Right ventricle myocardium superior (tissue), 1 donor: Measurements from ENCODE around the gene ACTRT2. TPM values are rescaled to one million over a fixed set of nuclear protein-coding genes. Genes with fewer than 3 reads are reported as not detected.

Experiments used
- ATAC-seq: fragments of 200-7000 bp; cut with Tn5 transposase; one replicate; pipeline ENCODE4 v1.9.1; 2020; ENCODE audit warnings: mild to moderate bottlenecking; ENCODE audit not compliant: poor library complexity
- DNase-seq: peaks from one replicate; pipeline ENCODE4 v3.0.0-alpha.2; 2020
- intact Hi-C: fragments of 100-400 bp; cut with DNase I; formaldehyde crosslinking; loops from one replicate; pipeline ENCODE4 v1.11.2; 2022
- total RNA-seq: library from RNA; stranded (reverse); fragmentation: NEBNext Ultra II Directional; extraction: Animal tissue kit (Norgen Biotek cat#: 25700); gene quantifications from one replicate; pipeline ENCODE4 v1.2.1, GENCODE V29; 2021
- donor health status: DM: no; HTN: yes; CAD: no; lungs with severe emphysema.

The ACTRT2 gene
- total RNA-seq, 1 donor from 2014 or later = not detected

DNA sequence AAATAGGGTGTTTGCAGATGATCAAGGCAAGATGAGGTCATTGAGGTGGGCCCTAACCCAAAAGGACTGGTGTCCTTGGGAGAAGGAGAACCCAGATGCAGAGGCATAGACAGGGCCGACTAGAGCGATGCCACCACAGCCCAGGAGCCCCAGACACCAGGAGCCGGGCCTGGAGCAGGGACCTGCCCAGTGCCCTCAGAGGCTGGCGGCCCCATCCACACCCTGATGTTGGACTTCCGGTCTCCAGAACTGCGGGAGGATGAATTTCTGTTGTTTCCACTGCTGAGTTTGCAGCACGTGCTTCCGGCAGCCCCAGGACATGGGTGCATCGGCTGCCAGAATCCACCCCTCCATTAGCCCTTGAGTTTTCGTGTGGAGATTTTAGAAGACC is 7.2 kb upstream of the ACTRT2 start:
- ATAC-seq = no peak
- intact Hi-C loops = loop anchor here (5.0 to 10.0 kb wide), 2 partner anchors 261 to 408 kb away; no protein-coding TSS in a partner anchor

DNA sequence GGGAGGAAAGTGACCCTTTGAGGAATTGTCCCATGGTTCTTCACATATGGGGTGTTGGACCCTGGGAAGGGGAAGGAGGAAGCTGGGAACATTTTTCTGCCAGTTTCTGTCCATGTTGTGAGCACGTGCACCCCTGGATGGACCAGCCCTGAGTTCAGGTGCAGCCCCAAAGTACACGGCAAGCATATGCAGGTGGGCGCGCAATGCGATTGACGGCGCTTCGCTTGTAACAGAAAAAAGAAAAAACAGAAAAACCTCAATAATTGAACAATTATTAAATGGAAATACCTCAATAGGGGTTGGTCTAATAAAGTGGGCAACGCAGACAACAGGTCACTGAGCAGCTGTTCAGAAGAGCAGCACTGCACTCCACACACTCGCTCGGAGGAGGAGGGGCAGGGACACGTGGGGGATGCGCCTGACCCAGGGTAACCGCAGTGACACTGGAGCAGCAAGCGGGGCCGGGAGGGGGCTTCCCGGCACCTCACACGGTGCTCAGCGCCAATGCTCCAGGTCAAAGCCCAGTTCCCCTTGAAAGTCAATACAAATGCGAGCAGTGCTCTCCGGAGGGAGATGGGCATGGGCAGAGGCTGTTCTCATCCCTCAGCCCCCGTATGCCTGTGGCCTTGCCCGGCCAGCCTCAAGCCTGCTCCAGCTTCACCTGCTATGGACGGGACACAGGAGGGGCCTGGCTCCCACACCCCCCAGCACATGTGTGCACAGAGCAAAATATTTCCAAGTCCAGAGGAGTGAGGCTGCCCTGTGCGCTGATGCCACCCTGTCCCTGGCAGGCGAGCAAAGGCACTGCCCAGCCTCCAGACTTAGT is 6.6 kb upstream of the ACTRT2 start:
- ATAC-seq (no peak), DNase-seq (peak; percentile 19)
- intact Hi-C loops = loop anchor here (5.0 to 10.0 kb wide), 2 partner anchors 260 to 408 kb away; no protein-coding TSS in a partner anchor

More for the DNA sequence above, 7.2 kb upstream of the ACTRT2 start:
- no peak for DNase-seq

DNA sequence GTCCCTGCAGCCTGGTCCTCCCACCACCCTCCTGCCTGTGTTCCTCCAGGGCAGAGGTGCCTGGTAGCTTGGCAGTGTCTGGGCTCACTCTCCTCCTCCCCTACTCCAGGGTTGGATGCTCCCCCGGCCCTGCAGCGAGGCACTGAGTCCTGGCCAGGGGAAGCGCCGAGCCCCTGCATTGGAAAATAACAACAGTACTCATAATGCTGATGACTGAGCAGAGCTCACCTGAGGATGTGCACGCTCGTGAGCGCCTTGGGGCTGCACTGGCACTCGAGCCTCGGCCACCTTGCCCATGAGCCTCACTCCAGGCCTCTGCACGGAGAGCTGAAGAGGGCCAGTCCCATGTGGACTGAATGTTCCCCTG is 6.0 kb upstream of the ACTRT2 start:
- DNase-seq = peak; percentile 25
- intact Hi-C loops = loop anchor here (10.0 kb wide), 1 partner anchor 260 kb away; no protein-coding TSS in a partner anchor
- no peak for ATAC-seq

DNA sequence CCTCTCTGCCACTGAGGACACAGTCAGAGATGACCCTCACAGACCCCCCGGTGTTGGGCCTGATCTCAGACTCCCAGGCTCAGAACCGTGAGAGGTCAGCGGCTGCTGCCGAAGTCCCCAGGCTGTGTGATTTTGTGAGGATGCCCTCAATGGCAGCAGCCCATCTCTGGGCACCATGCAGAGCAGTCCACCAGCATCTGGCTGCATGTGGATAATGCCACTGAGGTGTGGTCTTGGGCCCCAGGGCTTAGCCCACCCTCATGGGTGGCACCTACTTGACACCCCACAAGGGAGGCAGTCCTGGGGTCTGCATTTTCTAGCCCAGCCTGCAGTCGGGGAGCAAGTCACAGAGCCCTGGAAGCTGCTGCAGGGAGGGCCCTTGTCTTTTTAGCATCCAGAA is 5.5 kb upstream of the ACTRT2 start:
- intact Hi-C loops = loop anchor here (10.0 kb wide), 1 partner anchor 259 kb away; no protein-coding TSS in a partner anchor
- ATAC-seq = no peak
- DNase-seq = no peak

DNA sequence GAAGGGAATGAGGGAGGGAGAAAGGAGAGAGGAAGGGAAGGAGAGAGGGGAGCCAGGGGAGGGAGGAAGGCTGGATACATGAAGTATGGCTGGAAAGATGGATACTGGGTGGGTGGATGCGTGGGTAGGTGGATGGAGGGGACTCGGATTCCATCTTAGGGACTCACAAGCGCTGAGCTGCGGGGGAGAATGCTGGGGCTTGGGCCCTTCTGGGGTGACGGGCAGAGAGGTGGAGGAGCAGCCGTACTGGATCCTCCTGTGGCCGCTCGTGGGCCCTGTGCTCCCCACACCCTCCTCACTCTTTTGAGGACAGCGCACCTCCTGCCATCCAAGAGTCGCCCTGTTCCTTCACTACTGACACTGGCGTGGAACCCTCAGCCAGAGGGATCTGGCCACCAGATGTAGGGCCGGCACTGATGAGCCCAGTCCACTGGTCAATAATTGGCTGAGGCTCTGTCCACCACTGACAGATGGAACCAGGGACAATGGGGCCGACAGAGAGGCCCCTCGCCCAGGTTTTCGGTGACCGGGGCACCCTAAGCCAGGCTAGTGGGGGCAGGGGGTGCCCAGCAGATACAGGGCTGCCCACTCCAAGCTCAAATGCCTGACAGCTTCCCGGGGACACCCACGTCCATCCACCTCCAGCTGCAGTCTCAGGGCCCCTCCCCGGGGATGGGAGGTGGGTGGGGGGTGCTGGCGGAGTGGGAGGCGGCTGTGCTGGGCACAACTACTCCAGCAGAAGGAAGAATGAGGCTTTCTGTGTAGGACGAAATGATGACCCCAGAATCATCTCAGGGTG is 4.4 kb upstream of the ACTRT2 start:
- DNase-seq = peak; percentile 27
- intact Hi-C loops = loop anchor here (10.0 kb wide), 1 partner anchor 258 kb away; no protein-coding TSS in a partner anchor
- ATAC-seq = no peak

DNA sequence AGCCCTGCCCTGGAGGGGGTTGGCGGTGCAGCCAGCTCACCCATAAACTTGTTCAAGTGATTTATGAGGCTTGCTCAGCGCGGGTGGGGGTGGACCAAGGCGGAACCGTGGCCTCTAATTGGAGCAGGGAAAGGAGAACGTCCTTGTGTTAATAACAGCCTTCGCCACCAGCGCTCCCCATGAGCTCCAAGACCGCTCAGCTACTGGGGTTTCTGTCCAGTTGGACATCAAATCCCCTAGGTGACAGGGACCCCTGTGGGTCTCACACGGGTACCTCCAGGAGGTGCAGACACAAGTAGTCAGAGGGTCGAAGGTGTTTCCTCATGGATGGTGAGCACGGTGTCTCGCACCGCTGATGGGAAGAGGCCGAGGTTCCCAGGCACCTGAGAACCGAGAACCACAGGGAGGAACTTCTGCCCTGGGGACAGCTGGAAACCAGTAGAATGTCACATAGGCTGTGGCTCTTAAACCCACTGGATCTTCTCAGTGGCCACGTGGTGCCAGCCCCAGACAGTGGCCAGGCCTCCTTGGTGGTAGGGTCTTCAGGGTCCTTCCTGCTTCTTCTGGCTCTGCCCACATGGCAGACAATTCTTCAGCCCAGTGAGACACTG is 3.7 kb upstream of the ACTRT2 start:
- intact Hi-C loops = loop anchor here (10.0 kb wide), 1 partner anchor 257 kb away; no protein-coding TSS in a partner anchor
- no peak for ATAC-seq
- DNase-seq = peak; percentile 26

DNA sequence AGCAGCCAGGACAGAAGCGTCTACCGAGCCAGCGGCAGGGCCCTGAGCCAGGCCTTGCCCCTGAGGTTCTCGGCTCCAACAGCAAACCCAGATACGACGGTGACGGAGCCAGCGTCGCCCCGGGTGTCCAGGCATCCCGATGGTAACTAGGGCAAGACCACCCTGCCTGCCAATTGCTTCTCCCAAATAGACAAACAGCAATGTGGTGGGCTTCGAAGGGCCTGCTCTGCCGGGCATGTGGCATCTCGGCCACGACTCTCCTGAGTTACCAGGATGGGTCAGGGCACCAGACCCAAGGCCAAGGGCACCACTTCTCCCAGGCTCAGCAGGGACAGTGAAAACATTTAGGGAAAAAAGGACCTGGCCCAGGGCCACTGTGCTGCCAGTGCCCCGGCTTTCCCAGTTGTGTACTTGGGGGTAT is 3.2 kb upstream of the ACTRT2 start:
- peak; percentile 31 for DNase-seq
- ATAC-seq = no peak
- intact Hi-C loops = loop anchor here (10.0 kb wide), 1 partner anchor 257 kb away; no protein-coding TSS in a partner anchor

DNA sequence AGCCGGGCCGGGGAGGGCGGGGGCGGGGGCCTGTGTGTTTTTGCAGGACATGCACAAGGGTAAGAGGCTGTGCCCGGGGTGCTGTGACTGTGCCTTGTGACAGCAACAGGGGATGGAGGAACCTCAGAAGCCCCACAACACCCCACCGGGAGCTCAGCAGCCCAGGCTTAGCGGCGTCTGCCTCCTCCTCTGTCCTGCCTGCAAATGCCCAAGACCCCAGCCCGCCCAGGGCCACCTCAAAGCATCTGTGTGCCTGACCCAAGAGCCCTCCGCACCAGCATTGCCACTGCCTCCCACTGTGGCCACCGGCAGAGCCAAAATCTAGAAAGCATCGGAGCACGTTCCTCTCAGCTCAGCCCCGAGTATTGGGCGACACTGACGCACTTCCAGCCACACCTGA is 2.7 kb upstream of the ACTRT2 start:
- ATAC-seq (no peak), DNase-seq (peak; percentile 26)
- intact Hi-C loops = loop anchor here (10.0 kb wide), 1 partner anchor 256 kb away; no protein-coding TSS in a partner anchor

DNA sequence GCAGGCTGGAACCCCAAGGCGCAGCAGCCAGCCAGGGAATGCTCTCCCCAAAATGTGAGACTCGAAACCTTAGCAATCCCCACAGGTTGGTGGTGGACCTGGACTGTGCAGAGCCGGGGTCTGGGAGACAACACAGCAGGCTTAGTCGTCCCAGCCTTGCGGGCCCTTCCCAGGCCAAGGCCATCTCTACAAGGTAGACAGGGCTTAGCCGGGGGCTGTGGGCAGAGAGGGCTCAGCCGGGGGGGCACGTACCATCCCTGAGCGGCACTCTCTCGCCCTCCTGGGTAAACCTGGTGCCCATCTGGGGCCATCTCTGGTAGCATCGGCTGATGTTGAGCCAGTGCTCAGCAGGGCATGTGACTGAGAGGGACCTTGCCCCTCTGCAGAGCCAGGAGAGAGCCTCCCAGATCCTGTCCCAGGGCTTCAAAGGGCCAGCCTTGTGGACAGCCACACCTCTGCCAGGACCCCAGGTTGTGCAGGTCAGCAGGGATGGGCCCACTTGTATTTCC is 2.2 kb upstream of the ACTRT2 start:
- intact Hi-C loops = loop anchor here (10.0 kb wide), 1 partner anchor 256 kb away; no protein-coding TSS in a partner anchor
- ATAC-seq (no peak), DNase-seq (peak; percentile 27)

DNA sequence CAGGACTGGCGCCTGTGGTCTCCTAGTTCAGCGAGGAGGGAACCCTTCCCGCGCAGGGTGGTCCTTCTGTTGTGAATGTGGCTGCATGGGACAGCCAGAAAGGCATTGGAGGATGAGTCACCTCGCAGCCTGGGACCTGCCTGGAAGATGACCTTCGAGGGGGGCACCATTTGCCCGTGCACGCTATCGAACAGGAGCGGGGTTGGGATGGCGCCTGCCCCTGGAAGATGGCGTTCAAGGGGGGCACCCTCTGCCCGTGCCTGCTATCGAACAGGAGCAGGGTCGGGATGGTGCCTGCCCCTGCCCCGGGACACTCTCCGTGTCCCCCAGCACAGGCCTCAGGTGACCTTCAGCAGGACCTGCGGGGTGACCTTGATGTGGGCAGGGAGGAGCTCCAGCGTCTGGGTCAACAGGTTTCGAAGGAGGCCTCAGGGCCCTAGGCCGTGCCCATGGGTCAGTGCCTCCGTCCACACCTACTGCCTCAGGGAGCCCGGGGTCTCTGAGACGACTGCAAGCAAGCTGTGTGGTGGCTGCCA is 1.7 kb upstream of the ACTRT2 start:
- DNase-seq (peak; percentile 26), ATAC-seq (no peak)
- intact Hi-C loops = loop anchor here (10.0 kb wide), 1 partner anchor 255 kb away; no protein-coding TSS in a partner anchor

DNA sequence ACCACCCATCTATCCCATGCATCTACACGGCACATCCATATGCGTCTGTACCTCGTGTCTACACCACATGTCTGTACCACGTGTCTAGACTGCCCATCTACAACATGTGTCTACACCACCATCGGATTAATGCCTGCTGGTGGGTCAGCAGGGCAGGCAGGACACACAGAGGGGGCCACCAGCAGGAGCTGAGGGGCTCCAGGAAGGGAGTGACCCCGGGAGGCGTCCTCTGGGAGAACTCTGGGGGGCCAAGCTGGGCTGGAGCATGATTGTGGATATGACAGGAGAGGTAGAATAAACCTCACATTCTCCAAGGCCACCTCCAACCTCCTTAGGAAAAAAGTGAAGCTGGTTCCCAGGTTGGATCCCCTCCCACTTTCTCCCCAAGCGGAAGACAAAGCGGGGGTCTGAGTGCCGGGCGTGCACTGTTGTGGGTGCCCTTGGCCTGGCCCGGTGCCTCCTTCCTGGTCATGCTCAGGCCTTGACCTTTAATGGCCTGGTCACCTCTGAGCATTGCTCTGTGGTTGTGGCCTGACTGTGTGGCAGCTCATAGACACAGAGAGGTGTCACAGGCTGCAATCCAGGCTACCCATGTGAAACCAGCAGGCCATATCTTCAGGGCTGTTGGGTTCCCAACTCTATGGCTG is 881 bp upstream of the ACTRT2 start:
- DNase-seq (no peak), ATAC-seq (no peak)
- intact Hi-C loops = no loop called here

DNA sequence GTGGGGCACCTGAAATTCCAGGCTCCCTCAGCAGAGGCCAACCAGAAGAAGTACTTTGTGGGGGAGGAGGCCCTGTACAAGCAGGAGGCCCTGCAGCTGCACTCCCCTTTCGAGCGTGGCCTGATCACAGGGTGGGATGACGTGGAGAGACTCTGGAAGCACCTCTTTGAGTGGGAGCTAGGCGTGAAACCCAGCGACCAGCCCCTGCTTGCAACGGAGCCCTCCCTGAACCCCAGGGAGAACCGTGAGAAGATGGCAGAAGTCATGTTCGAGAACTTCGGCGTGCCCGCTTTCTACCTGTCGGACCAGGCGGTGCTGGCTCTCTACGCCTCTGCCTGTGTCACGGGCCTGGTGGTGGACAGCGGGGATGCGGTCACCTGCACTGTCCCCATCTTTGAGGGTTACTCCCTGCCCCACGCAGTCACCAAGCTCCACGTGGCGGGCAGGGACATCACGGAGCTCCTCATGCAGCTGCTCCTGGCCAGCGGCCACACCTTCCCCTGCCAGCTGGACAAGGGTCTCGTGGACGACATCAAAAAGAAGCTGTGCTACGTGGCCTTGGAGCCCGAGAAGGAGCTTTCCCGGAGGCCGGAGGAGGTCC is 634 bp downstream of the ACTRT2 start:
- DNase-seq = no peak
- no peak for ATAC-seq
- intact Hi-C loops = no loop called here

DNA sequence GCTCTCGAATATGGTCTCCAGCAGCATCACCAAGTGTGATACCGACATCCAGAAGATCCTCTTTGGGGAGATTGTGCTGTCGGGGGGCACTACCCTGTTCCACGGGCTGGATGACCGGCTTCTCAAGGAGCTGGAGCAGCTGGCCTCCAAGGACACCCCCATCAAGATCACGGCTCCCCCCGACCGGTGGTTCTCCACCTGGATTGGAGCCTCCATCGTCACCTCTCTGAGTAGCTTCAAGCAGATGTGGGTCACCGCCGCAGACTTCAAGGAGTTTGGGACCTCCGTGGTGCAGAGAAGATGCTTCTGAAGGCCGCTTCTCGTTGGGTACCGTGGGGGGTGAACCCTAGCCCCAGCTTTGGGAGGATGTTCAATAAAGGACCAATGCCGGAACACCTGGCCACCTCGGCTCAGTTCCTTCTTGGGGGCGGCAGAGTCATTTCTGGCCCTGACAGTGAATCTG is 1.3 kb downstream of the ACTRT2 start:
- intact Hi-C loops = no loop called here
- DNase-seq (no peak), ATAC-seq (no peak)

DNA sequence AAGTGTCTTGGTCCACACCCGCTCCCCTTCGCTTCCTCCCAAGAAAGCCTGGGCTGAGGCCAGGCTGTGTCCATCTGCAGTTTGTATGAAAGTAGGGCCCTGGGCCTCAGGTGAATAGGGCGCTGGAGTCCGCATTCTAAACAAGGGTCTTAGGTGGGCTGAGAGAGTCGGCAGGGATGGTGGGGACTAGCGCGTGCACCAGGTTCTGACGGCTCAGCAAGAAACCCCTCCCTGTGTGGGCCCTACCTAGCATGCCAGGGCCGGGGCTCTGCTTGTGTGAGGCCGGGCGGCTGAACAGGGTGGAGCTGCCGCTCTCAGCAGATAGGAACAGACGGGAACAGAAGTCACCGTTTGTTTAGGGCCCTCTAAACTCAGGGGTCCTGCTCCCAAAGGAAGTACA is 1.7 kb downstream of the ACTRT2 start:
- ATAC-seq = no peak
- peak; percentile 26 for DNase-seq
- intact Hi-C loops = no loop called here

DNA sequence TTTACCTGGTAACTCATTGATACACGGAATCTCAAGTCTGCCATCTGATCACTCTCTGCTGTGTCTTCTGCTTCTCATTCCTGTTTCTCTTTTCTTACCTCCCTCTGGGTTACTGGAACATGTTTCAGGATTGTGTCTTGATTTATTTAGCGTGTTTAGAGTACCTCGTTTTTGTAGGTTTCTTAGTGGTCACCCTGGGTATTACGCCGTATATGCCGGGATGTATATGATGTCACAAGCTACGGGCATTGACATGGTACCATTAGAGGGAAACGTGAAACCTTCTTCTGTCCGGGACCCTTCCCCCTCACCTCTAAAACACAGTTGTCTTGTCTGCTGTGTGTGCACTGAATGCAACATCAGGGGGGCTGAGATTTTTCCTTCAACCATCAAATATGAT is 2.8 kb downstream of the ACTRT2 start:
- no peak for DNase-seq
- ATAC-seq = no peak
- intact Hi-C loops = no loop called here

DNA sequence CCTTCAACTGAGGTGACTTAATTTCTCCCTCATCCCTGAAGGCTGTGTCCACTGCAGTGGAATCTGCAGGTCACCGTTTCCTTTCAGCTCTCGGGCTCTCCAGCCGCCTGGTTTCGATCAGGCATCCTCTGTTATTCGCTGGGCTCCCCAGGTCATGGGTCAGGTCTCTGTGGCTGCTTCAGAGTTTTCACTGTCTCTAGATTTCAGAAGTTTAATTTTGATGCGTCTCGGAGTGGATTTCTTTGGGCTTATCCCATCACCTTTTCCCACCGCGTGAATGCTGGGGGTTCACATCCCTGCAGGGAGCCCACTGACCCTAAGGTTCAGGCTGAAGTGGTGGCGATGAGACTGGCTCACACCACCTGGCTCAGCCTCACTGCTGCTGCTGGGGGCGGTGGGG is 3.3 kb downstream of the ACTRT2 start:
- ATAC-seq (no peak), DNase-seq (no peak)
- intact Hi-C loops = no loop called here

DNA sequence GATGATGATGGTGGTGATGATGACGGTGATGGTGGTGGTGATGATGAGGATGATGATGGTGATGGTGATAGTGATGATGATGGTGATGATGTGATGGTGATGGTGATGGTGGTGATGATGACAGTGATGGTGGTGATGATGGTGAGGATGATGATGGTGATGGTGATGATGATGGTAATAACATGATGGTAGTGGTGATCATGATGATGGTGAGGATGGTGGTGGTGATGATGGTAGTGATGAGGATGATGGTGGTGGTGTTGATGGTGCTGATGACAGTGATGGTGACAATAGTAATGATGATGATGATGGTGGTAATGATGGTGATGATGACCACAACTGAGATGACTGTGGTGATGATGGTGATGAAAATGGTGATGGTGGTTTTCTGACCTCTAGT is 4.9 kb downstream of the ACTRT2 start:
- DNase-seq (no peak), ATAC-seq (no peak)
- intact Hi-C loops = no loop called here
